ENCODE results near the gene ANKRD44. TPM values are rescaled to one million over a fixed set of nuclear protein-coding genes. Genes with fewer than 3 reads are reported as not detected.

The ANKRD44 gene
- total and polyA plus RNA-seq, 2 of the 8 experiments (the other 6 are each of a cell fraction or from before 2014, with no cell fraction given), result 1.2 to 1.3 TPM

GRCh38 chr2:197256547-197257170 lies 53.9 kb downstream of the ANKRD44 start:
- H4K5ac ChIP-seq (ENCODE audit: insufficient read length, low read depth, low read length), result no peak overlapping the region
- H3K27ac ChIP-seq (ENCODE audit: low read depth, low read length), result no peak overlapping the region
- no peaks in the 10 kb centered on the region for H3K36me3 ChIP-seq (ENCODE audit: control insufficient read depth in 2 of 4, insufficient read depth in 4 of 4, low read length in 3 of 4)
- H2AK5ac ChIP-seq (ENCODE audit: low read depth, low read length), result no peak overlapping the region
- H3K56ac ChIP-seq (replicated peaks; ENCODE audit: insufficient read length, low read depth, low read length), result no peak overlapping the region
- no peak overlapping the region for H3K18ac ChIP-seq (ENCODE audit: extremely low read depth, low read length)
- no peak for DNase-seq (ENCODE audit: low read depth in 1 of 2, low spot score in 2 of 2)
- no peaks in the 10 kb centered on the region for H3K9me3 ChIP-seq (ENCODE audit: insufficient read depth in 2 of 2, low read depth in 1 of 2, low read length in 1 of 2)
- no peaks in the 10 kb centered on the region; a peak in 1 of 7 replicates for H3K27me3 ChIP-seq (replicated peaks in 1 of 4; ENCODE audit: control insufficient read depth in 3 of 4, extremely low read depth in 1 of 4, insufficient read depth in 3 of 4, low read length in 3 of 4)
- H3K23ac ChIP-seq (ENCODE audit: insufficient read length), result no peak overlapping the region
- TF ChIP-seq KDM1A (IDR thresholded peaks at IDR 0.05; ENCODE audit: borderline replicate concordance, low read length) (no peak), HDAC6 (IDR thresholded peaks at IDR 0.05; ENCODE audit: low read depth, low read length) (no peak), BRCA1 (IDR thresholded peaks at IDR 0.05; ENCODE audit: low read depth, low read length) (no peak), SAP30 (IDR thresholded peaks at IDR 0.05; ENCODE audit: insufficient read depth, insufficient replicate concordance, low read length) (no peak), ATF3 (IDR thresholded peaks at IDR 0.05; ENCODE audit: insufficient read depth, low read depth, low read length) (no peak), EP300 (IDR thresholded peaks at IDR 0.05; ENCODE audit: borderline replicate concordance in 1 of 2, low read depth in 2 of 2, low read length in 2 of 2) (no peak), RXRA (IDR thresholded peaks at IDR 0.05; ENCODE audit: insufficient read depth, low read depth, low read length) (no peak), MAX (IDR thresholded peaks at IDR 0.05) (no peak), CBX8 (IDR thresholded peaks at IDR 0.05; ENCODE audit: borderline replicate concordance, low read depth, low read length) (no peak), KDM5A (IDR thresholded peaks at IDR 0.05; ENCODE audit: low read length) (no peak)
- no peak overlapping the region for H2AFZ ChIP-seq (ENCODE audit: low read length)
- no peak overlapping the region for H3K9ac ChIP-seq (replicated peaks in 1 of 4; ENCODE audit: extremely low read depth in 1 of 4, low read depth in 3 of 4, low read length in 3 of 4)
- no peak overlapping the region for H2BK15ac ChIP-seq (ENCODE audit: low read length)
- H3K14ac ChIP-seq (ENCODE audit: insufficient read length), result no peak overlapping the region
- no peak overlapping the region for H2BK20ac ChIP-seq (ENCODE audit: low read length)
- no peak overlapping the region for H3K4me3 ChIP-seq (ENCODE audit: extremely low read depth in 1 of 4, insufficient read depth in 2 of 4, low read depth in 3 of 4, low read length in 4 of 4)
- no peaks in the 10 kb centered on the region for H3K79me2 ChIP-seq (ENCODE audit: control insufficient read depth in 1 of 2, insufficient read depth in 2 of 2, low read length in 2 of 2)
- WGBS, 2 experiments (ENCODE audit: extremely low coverage in 1 of 2, insufficient coverage in 1 of 2, insufficient read length in 1 of 2, insufficient replicate concordance in 2 of 2, low coverage in 1 of 2, low lambda C conversion rate in 2 of 2, missing lambda C conversion rate in 1 of 2), result 80% methylated on average over 2 of the region's 2 CpGs; no CpG with 5 or more reads in 1 of the 2 experiments
- H3K4me2 ChIP-seq (ENCODE audit: insufficient read depth in 1 of 2, low read depth in 2 of 2, low read length in 2 of 2), result no peak overlapping the region
- H2BK120ac ChIP-seq (replicated peaks; ENCODE audit: low read depth, low read length), result no peak overlapping the region
- H2BK12ac ChIP-seq (ENCODE audit: low read depth, low read length), result no peak overlapping the region
- no peak overlapping the region for H4K91ac ChIP-seq (replicated peaks; ENCODE audit: insufficient read length, low read length)
- ChIA-PET CTCF (ENCODE audit: partially characterized antibody) (interaction anchor here (0.5 to 0.7 kb wide), 4 partner anchors 51 to 1420 kb away, joined by 3 to 4 read pairs (median 3); no protein-coding TSS in a partner anchor), POLR2A (ENCODE audit: partially characterized antibody) (no interaction called here)
- no peaks in the 10 kb centered on the region for H3K79me1 ChIP-seq (ENCODE audit: low read depth, low read length)
- H3K4me1 ChIP-seq (replicated peaks in 1 of 4; ENCODE audit: control insufficient read depth in 3 of 4, insufficient read depth in 4 of 4, low read length in 3 of 4), result no peaks in the 10 kb centered on the region
- H3K4ac ChIP-seq (replicated peaks; ENCODE audit: insufficient read length, low read depth, low read length), result no peak overlapping the region
- no peak for FAIRE-seq
- no peak overlapping the region for H2BK5ac ChIP-seq (ENCODE audit: low read depth, low read length)
- H3K23me2 ChIP-seq (ENCODE audit: low read depth, low read length), result no peaks in the 10 kb centered on the region
- no peaks in the 10 kb centered on the region for H4K20me1 ChIP-seq (replicated peaks in 1 of 2; ENCODE audit: control insufficient read depth in 1 of 2, insufficient read depth in 2 of 2, low read length in 2 of 2)
- no peak overlapping the region for H4K8ac ChIP-seq (ENCODE audit: extremely low read depth, insufficient read depth, low read length)

Data from H1 (cell line).